ENCODE data around the gene PLEKHM1.

Gene PLEKHM1

GRCh38 chr17:45425125-45425983 is 65.2 kb downstream of the PLEKHM1 start:
- DNase-seq: no peak

- no peak for DNase-seq
Measured at GRCh38 chr17:45424769-45425124, 65.8 kb downstream of the PLEKHM1 start.

- no peak for DNase-seq
Measured at GRCh38 chr17:45423975-45424335, 66.6 kb downstream of the PLEKHM1 start.

- DNase-seq: no peak
Measured at GRCh38 chr17:45423304-45423974, 67.1 kb downstream of the PLEKHM1 start.

GRCh38 chr17:45414990-45415881 is 75.3 kb downstream of the PLEKHM1 start:
- no peak for DNase-seq

GRCh38 chr17:45413498-45413923 is 77.0 kb downstream of the PLEKHM1 start:
- DNase-seq: no peak

GRCh38 chr17:45411348-45412105 is 79.0 kb downstream of the PLEKHM1 start:
- DNase-seq: no peak

- peak; percentile 71 for DNase-seq
Measured at GRCh38 chr17:45410144-45411091, 80.1 kb downstream of the PLEKHM1 start.

GRCh38 chr17:45409659-45410076 is 80.9 kb downstream of the PLEKHM1 start:
- DNase-seq: no peak

- DNase-seq: no peak
Measured at GRCh38 chr17:45408611-45409421, 81.7 kb downstream of the PLEKHM1 start.

- no peak for DNase-seq
Measured at GRCh38 chr17:45406107-45406506, 84.4 kb downstream of the PLEKHM1 start.

- DNase-seq: peak; percentile 36
Measured at GRCh38 chr17:45405250-45406086, 85.1 kb downstream of the PLEKHM1 start.

GRCh38 chr17:45404870-45405249 is 85.7 kb downstream of the PLEKHM1 start:
- DNase-seq: no peak

- no peak for DNase-seq
Measured at GRCh38 chr17:45403906-45404490, 86.5 kb downstream of the PLEKHM1 start.

GRCh38 chr17:45402916-45403315 is 87.6 kb downstream of the PLEKHM1 start:
- no peak for DNase-seq

- DNase-seq: no peak
Measured at GRCh38 chr17:45398800-45399199, 91.7 kb downstream of the PLEKHM1 start.

GRCh38 chr17:45397796-45398195 is 92.7 kb downstream of the PLEKHM1 start:
- no peak for DNase-seq

- DNase-seq: no peak
Measured at GRCh38 chr17:45396496-45397205, 93.9 kb downstream of the PLEKHM1 start.
